ENCODE measurements around the gene GCNT1.
"Not testable (repeated sequence)": the region's sequence is repeated elsewhere in the genome, so short reads cannot be mapped to it uniquely, and the experiment has no call there.

GCNT1 gene

GRCh38 chr9:76516350-76516749 is 57.4 kb downstream of the GCNT1 start:
- Mint-ChIP-seq H3K36me3 (ENCODE audit: insufficient read depth) (no peaks in the 10 kb centered on the region), H3K27ac (ENCODE audit: low read depth) (no peak overlapping the region), H3K27me3 (no peaks in the 10 kb centered on the region), H3K4me1 (peaks cover 6% of the 10 kb centered on the region), H3K9me3 (no peaks in the 10 kb centered on the region), H3K4me3 (no peak overlapping the region)
- DNase-seq (ENCODE audit: low spot score in 2 of 2) (no peak), ATAC-seq (replicated peaks; ENCODE audit: extremely low read depth, poor library complexity, severe bottlenecking) (peak; percentile 52)

- Mint-ChIP-seq H3K4me3 (no peak overlapping the region), H3K4me1 (peaks cover 6% of the 10 kb centered on the region), H3K27me3 (no peaks in the 10 kb centered on the region), H3K36me3 (ENCODE audit: insufficient read depth) (no peaks in the 10 kb centered on the region), H3K27ac (ENCODE audit: low read depth) (no peak overlapping the region), H3K9me3 (no peaks in the 10 kb centered on the region)
- ATAC-seq (replicated peaks; ENCODE audit: extremely low read depth, poor library complexity, severe bottlenecking) = no peak
- DNase-seq (ENCODE audit: low spot score in 2 of 2) = no peak
These were observed 57.9 kb downstream of the GCNT1 start for GRCh38 chr9:76516871-76517270.

GRCh38 chr9:76519075-76519835 is 60.3 kb downstream of the GCNT1 start:
- no peak for DNase-seq (ENCODE audit: low spot score in 2 of 2)
- no peaks in the 10 kb centered on the region for H3K36me3 Mint-ChIP-seq (ENCODE audit: insufficient read depth)
- H3K27ac Mint-ChIP-seq (ENCODE audit: low read depth) = no peak overlapping the region
- no peak for ATAC-seq (replicated peaks; ENCODE audit: extremely low read depth, poor library complexity, severe bottlenecking)
- H3K4me1 Mint-ChIP-seq = peaks cover 6% of the 10 kb centered on the region
- no peaks in the 10 kb centered on the region for H3K9me3 Mint-ChIP-seq
- no peak overlapping the region for H3K4me3 Mint-ChIP-seq
- H3K27me3 Mint-ChIP-seq = no peaks in the 10 kb centered on the region

GRCh38 chr9:76521244-76521681 is 62.3 kb downstream of the GCNT1 start:
- Mint-ChIP-seq H3K4me3 (no peak overlapping the region), H3K9me3 (no peaks in the 10 kb centered on the region), H3K36me3 (ENCODE audit: insufficient read depth) (no peaks in the 10 kb centered on the region), H3K4me1 (peaks cover 4% of the 10 kb centered on the region), H3K27me3 (no peaks in the 10 kb centered on the region), H3K27ac (ENCODE audit: low read depth) (no peak overlapping the region)
- ATAC-seq (replicated peaks; ENCODE audit: extremely low read depth, poor library complexity, severe bottlenecking) (no peak), DNase-seq (ENCODE audit: low spot score in 2 of 2) (no peak)

- DNase-seq (ENCODE audit: low spot score in 2 of 2) (no peak), ATAC-seq (replicated peaks; ENCODE audit: extremely low read depth, poor library complexity, severe bottlenecking) (no peak)
- Mint-ChIP-seq H3K27me3 (no peaks in the 10 kb centered on the region), H3K4me1 (no peaks in the 10 kb centered on the region), H3K27ac (ENCODE audit: low read depth) (no peak overlapping the region), H3K36me3 (ENCODE audit: insufficient read depth) (no peaks in the 10 kb centered on the region), H3K4me3 (no peak overlapping the region), H3K9me3 (no peaks in the 10 kb centered on the region)
These were observed 62.9 kb downstream of the GCNT1 start for GRCh38 chr9:76521906-76522305.

GRCh38 chr9:76523617-76524200 is 64.7 kb downstream of the GCNT1 start:
- H3K27ac Mint-ChIP-seq (ENCODE audit: low read depth); H3K4me1 Mint-ChIP-seq; H3K9me3 Mint-ChIP-seq; DNase-seq (ENCODE audit: low spot score in 2 of 2); H3K27me3 Mint-ChIP-seq; H3K4me3 Mint-ChIP-seq; H3K36me3 Mint-ChIP-seq (ENCODE audit: insufficient read depth); ATAC-seq (replicated peaks; ENCODE audit: extremely low read depth, poor library complexity, severe bottlenecking): not testable (repeated sequence)

GRCh38 chr9:76525196-76525595 is 66.2 kb downstream of the GCNT1 start:
- Mint-ChIP-seq H3K27me3 (no peaks in the 10 kb centered on the region), H3K27ac (ENCODE audit: low read depth) (no peak overlapping the region), H3K4me1 (no peaks in the 10 kb centered on the region), H3K4me3 (no peak overlapping the region), H3K36me3 (ENCODE audit: insufficient read depth) (no peaks in the 10 kb centered on the region), H3K9me3 (no peaks in the 10 kb centered on the region)
- ATAC-seq (replicated peaks; ENCODE audit: extremely low read depth, poor library complexity, severe bottlenecking) = no peak
- no peak for DNase-seq (ENCODE audit: low spot score in 2 of 2)

- Mint-ChIP-seq H3K27ac (ENCODE audit: low read depth) (no peak overlapping the region), H3K4me1 (no peaks in the 10 kb centered on the region), H3K27me3 (no peaks in the 10 kb centered on the region), H3K4me3 (no peak overlapping the region), H3K9me3 (no peaks in the 10 kb centered on the region), H3K36me3 (ENCODE audit: insufficient read depth) (no peaks in the 10 kb centered on the region)
- no peak for ATAC-seq (replicated peaks; ENCODE audit: extremely low read depth, poor library complexity, severe bottlenecking)
- DNase-seq (ENCODE audit: low spot score in 2 of 2) = no peak
These were observed 67.0 kb downstream of the GCNT1 start for GRCh38 chr9:76526026-76526425.

- H3K27me3 Mint-ChIP-seq = no peaks in the 10 kb centered on the region
- no peaks in the 10 kb centered on the region for H3K36me3 Mint-ChIP-seq (ENCODE audit: insufficient read depth)
- no peak overlapping the region for H3K27ac Mint-ChIP-seq (ENCODE audit: low read depth)
- H3K4me1 Mint-ChIP-seq = no peaks in the 10 kb centered on the region
- H3K4me3 Mint-ChIP-seq = no peak overlapping the region
- no peaks in the 10 kb centered on the region for H3K9me3 Mint-ChIP-seq
- ATAC-seq (replicated peaks; ENCODE audit: extremely low read depth, poor library complexity, severe bottlenecking) = no peak
- no peak for DNase-seq (ENCODE audit: low spot score in 2 of 2)
These were observed 69.1 kb downstream of the GCNT1 start for GRCh38 chr9:76528056-76528455.

- no peak overlapping the region for H3K27ac Mint-ChIP-seq (ENCODE audit: low read depth)
- no peak for DNase-seq (ENCODE audit: low spot score in 2 of 2)
- H3K27me3 Mint-ChIP-seq = no peaks in the 10 kb centered on the region
- no peak overlapping the region for H3K4me3 Mint-ChIP-seq
- no peak for ATAC-seq (replicated peaks; ENCODE audit: extremely low read depth, poor library complexity, severe bottlenecking)
- no peaks in the 10 kb centered on the region for H3K9me3 Mint-ChIP-seq
- no peaks in the 10 kb centered on the region for H3K36me3 Mint-ChIP-seq (ENCODE audit: insufficient read depth)
- H3K4me1 Mint-ChIP-seq = no peaks in the 10 kb centered on the region
These were observed 69.7 kb downstream of the GCNT1 start for GRCh38 chr9:76528642-76529190.

GRCh38 chr9:76529653-76530052 is 70.7 kb downstream of the GCNT1 start:
- DNase-seq (ENCODE audit: low spot score in 2 of 2) (no peak), ATAC-seq (replicated peaks; ENCODE audit: extremely low read depth, poor library complexity, severe bottlenecking) (no peak)
- Mint-ChIP-seq H3K4me1 (no peaks in the 10 kb centered on the region), H3K27me3 (no peaks in the 10 kb centered on the region), H3K27ac (ENCODE audit: low read depth) (no peak overlapping the region), H3K9me3 (no peaks in the 10 kb centered on the region), H3K4me3 (no peak overlapping the region), H3K36me3 (ENCODE audit: insufficient read depth) (no peaks in the 10 kb centered on the region)

- Mint-ChIP-seq H3K27me3 (no peaks in the 10 kb centered on the region), H3K9me3 (no peaks in the 10 kb centered on the region), H3K36me3 (ENCODE audit: insufficient read depth) (no peaks in the 10 kb centered on the region), H3K4me1 (no peaks in the 10 kb centered on the region), H3K27ac (ENCODE audit: low read depth) (peak overlapping the region; percentile 82), H3K4me3 (no peak overlapping the region)
- no peak for ATAC-seq (replicated peaks; ENCODE audit: extremely low read depth, poor library complexity, severe bottlenecking)
- DNase-seq (ENCODE audit: low spot score in 2 of 2) = no peak
These were observed 71.6 kb downstream of the GCNT1 start for GRCh38 chr9:76530458-76531110.

Measured in central memory CD8-positive, alpha-beta T cell (primary cell).